ENCODE measurements around the gene KRT27. TPM values are rescaled to one million over a fixed set of nuclear protein-coding genes. Genes with fewer than 3 reads are reported as not detected.
A peak's percentile ranks its signal among the peaks of the same experiment; 100 is the strongest.

Gene KRT27
- total RNA-seq, 4 donors from 2014 or later, result not detected

DNA sequence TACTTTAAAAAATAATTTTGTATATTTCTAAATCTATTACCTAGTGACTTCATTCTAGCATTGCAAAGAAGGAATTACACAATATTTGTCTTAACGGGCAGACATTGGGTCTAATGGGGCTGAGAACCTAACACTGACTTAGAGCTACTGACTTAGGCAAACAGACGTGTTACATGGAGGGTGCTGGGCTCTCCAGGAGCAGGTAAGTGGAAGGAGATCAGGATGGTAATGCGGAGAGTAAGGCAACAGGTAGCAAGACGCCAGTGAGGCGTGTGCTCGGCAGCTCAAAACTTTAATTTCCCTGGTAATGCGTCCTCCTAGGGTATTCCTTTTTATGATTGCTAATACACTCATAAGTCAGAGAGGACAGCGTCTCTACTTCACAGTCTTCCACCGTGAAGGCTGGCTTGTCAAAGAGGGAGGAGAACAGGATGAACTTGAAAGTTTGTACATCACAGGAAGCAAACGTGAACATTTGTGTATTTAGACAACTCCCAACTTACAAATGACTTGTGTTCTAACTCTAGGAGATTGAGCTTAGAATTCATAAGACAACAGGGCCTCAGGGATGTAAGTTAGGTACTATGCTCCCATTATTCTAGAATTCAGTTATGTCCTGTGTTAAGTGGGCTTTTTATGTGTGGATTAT lies 12.8 kb upstream of the KRT27 start:
- TF ChIP-seq POLR2A (IDR thresholded peaks at IDR 0.05), result no peak
- TF ChIP-seq, protein P1, sequence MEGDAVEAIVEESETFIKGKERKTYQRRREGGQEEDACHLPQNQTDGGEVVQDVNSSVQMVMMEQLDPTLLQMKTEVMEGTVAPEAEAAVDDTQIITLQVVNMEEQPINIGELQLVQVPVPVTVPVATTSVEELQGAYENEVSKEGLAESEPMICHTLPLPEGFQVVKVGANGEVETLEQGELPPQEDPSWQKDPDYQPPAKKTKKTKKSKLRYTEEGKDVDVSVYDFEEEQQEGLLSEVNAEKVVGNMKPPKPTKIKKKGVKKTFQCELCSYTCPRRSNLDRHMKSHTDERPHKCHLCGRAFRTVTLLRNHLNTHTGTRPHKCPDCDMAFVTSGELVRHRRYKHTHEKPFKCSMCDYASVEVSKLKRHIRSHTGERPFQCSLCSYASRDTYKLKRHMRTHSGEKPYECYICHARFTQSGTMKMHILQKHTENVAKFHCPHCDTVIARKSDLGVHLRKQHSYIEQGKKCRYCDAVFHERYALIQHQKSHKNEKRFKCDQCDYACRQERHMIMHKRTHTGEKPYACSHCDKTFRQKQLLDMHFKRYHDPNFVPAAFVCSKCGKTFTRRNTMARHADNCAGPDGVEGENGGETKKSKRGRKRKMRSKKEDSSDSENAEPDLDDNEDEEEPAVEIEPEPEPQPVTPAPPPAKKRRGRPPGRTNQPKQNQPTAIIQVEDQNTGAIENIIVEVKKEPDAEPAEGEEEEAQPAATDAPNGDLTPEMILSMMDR (IDR thresholded peaks at IDR 0.05), result no peak
- no peaks in the 10 kb centered on the region for H3K27me3 ChIP-seq

DNA sequence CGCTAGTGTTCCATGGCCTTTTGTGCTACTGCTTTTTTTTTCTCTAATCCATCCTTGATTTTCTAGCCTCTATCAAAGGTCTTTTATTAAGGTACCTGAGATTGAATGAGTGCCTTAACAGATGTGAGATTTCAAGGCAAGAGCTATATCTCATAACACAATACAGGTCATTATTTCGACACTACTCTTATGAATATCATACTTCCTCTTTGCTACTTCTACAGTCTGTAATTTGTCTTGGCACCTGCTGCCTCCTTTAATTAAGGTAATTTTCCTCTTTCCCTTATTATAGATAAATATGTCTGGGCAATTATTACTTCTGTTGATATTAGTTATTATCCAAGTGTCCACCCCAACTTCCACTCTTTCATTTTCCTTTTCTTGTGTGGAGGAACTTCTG lies 12.1 kb upstream of the KRT27 start:
- DNase-seq, result no peak
- H3K4me1 ChIP-seq, result no peaks in the 10 kb centered on the region
- TF ChIP-seq POLR2A (IDR thresholded peaks at IDR 0.05), result no peak
- TF ChIP-seq, protein P1 (IDR thresholded peaks at IDR 0.05), result no peak
- H3K4me3 ChIP-seq, result no peak overlapping the region
- H3K36me3 ChIP-seq, result no peaks in the 10 kb centered on the region
- no peak overlapping the region for H3K27ac ChIP-seq
- no peaks in the 10 kb centered on the region for H3K9me3 ChIP-seq
- no peaks in the 10 kb centered on the region for H3K27me3 ChIP-seq

More for the DNA sequence above, 12.8 kb upstream of the KRT27 start:
- H3K4me3 ChIP-seq, result no peak overlapping the region
- no peak for DNase-seq
- no peak overlapping the region for H3K27ac ChIP-seq
- H3K36me3 ChIP-seq, result no peaks in the 10 kb centered on the region
- H3K4me1 ChIP-seq, result no peaks in the 10 kb centered on the region
- no peaks in the 10 kb centered on the region for H3K9me3 ChIP-seq

DNA sequence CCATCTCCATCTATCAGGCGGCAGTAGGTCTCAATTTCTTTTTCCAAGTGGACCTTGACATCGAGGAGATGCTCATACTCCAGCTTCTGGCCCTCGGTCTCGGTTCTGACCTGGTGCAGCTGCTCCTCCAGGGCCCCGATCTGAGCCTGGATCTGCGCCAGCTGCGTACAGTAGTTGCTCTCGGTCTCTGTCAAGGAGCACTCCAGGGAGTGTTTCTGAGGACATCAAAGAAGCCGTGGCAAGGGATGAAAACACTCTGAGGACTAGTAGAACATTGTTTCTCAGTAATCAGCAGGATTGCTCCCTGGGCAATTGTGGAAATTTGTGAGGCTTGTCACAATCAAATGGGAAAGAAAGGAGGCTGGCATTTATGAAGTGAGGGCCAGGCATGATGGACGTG lies 11.5 kb upstream of the KRT27 start:
- DNase-seq, result no peak
- H3K27ac ChIP-seq, result no peak overlapping the region
- H3K4me3 ChIP-seq, result no peak overlapping the region
- no peaks in the 10 kb centered on the region for H3K36me3 ChIP-seq
- H3K9me3 ChIP-seq, result no peaks in the 10 kb centered on the region
- no peaks in the 10 kb centered on the region for H3K27me3 ChIP-seq
- H3K4me1 ChIP-seq, result no peaks in the 10 kb centered on the region
- TF ChIP-seq, protein P1 (IDR thresholded peaks at IDR 0.05), result no peak
- TF ChIP-seq POLR2A (IDR thresholded peaks at IDR 0.05), result no peak

GRCh38 chr17:40791787-40792436 lies 9.6 kb upstream of the KRT27 start:
- Histone ChIP-seq H3K27me3 (no peaks in the 10 kb centered on the region), H3K27ac (no peak overlapping the region), H3K9me3 (no peaks in the 10 kb centered on the region), H3K4me3 (no peak overlapping the region), H3K4me1 (no peaks in the 10 kb centered on the region), H3K36me3 (no peaks in the 10 kb centered on the region)
- DNase-seq, result no peak
- TF ChIP-seq POLR2A (IDR thresholded peaks at IDR 0.05), result no peak
- TF ChIP-seq, protein P1 (IDR thresholded peaks at IDR 0.05), result peak; percentile 10 to 62 (median 54)

- TF ChIP-seq, protein P1 (IDR thresholded peaks at IDR 0.05), result no peak
- no peak for TF ChIP-seq POLR2A (IDR thresholded peaks at IDR 0.05)
- DNase-seq, result no peak
- H3K27ac ChIP-seq, result no peak overlapping the region
Measured at GRCh38 chr17:40791111-40791510, 8.8 kb upstream of the KRT27 start.

More at GRCh38 chr17:40791111-40791510, 8.8 kb upstream of the KRT27 start:
- H3K4me1 ChIP-seq, result no peaks in the 10 kb centered on the region
- no peaks in the 10 kb centered on the region for H3K9me3 ChIP-seq
- H3K4me3 ChIP-seq, result no peak overlapping the region
- H3K36me3 ChIP-seq, result no peaks in the 10 kb centered on the region
- H3K27me3 ChIP-seq, result no peaks in the 10 kb centered on the region

Measured in Peyer's patch (tissue), 4 donors.